IMR-90 (cell line): ENCODE data around the gene LRP1B. TPM values are rescaled to one million over a fixed set of nuclear protein-coding genes. Genes with fewer than 3 reads are reported as not detected.

Source experiments
- ATAC-seq: fragments of 200-7000 bp; cut with Tn5 transposase; 2 replicates; pipeline ENCODE4 v1.9.1; 2020; ENCODE audit warnings: low read depth, mild to moderate bottlenecking, moderate library complexity
- BruUV-seq: library from RNA; stranded (reverse); fragments of 400-500 nt; replicated peaks from 2 replicates; lab custom pipeline; 2021; lab: Mats Ljungman, UMichigan
- CTCF ChIA-PET: fragments of 300-600 bp; formaldehyde crosslinking; extraction: SDS; loops from one replicate; lab custom pipeline; 2021; ENCODE audit warnings: antibody characterized with exemption; lab: Yijun Ruan, JAX
- POLR2A ChIA-PET: fragments of 300-600 bp; sonication (Branson Sonifier 250); formaldehyde crosslinking; loops from one replicate; lab custom pipeline; 2022; ENCODE audit warnings: antibody characterized with exemption; ENCODE audit not compliant: unreplicated experiment; lab: Charles Lee
- DNase-seq: peaks from one replicate; pipeline ENCODE4 v3.0.0; 2013
- H2AFZ ChIP-seq: replicated peaks from 2 replicates; pipeline ENCODE3; 2013; ENCODE audit warnings: low read length, mild to moderate bottlenecking; ENCODE audit not compliant: poor library complexity
- H2AK5ac ChIP-seq: 2 replicates; pipeline ENCODE4 v1.6.1; 2013; ENCODE audit warnings: low read depth, low read length, inconsistent platforms
- H2AK9ac ChIP-seq: replicated peaks from 2 replicates; pipeline ENCODE3; 2013; ENCODE audit warnings: mild to moderate bottlenecking, low read depth, low read length, moderate library complexity; ENCODE audit not compliant: poor library complexity
- H2BK120ac ChIP-seq: 2 replicates; pipeline ENCODE4 v1.6.1; 2013; ENCODE audit warnings: low read depth, low read length, inconsistent platforms
- H2BK15ac ChIP-seq: 3 replicates; pipeline ENCODE4 v1.6.1; 2013; ENCODE audit warnings: low read depth, low read length, inconsistent platforms
- H2BK20ac ChIP-seq: 2 replicates; pipeline ENCODE4 v1.6.1; 2013; ENCODE audit warnings: low read depth, mild to moderate bottlenecking, inconsistent platforms, low read length, moderate library complexity
- H2BK5ac ChIP-seq: 2 replicates; pipeline ENCODE4 v1.6.1; 2013; ENCODE audit warnings: mild to moderate bottlenecking, low read depth, low read length, inconsistent platforms; ENCODE audit not compliant: poor library complexity, severe bottlenecking
- H3K14ac ChIP-seq: replicated peaks from 2 replicates; pipeline ENCODE4 v1.6.1; 2013; ENCODE audit warnings: low read depth, low read length, inconsistent platforms
- H3K18ac ChIP-seq: 2 replicates; pipeline ENCODE4 v1.6.1; 2013; ENCODE audit warnings: low read depth, low read length, control low read depth
- H3K23ac ChIP-seq: 2 replicates; pipeline ENCODE4 v1.6.1; 2013; ENCODE audit warnings: low read depth, low read length, inconsistent platforms
- H3K27ac ChIP-seq: 2 replicates; pipeline ENCODE4 v1.5.1; 2013; ENCODE audit warnings: mild to moderate bottlenecking, control low read depth, low read length; ENCODE audit not compliant: insufficient read depth
- H3K27me3 ChIP-seq: 2 replicates; pipeline ENCODE4 v1.6.1; 2013; ENCODE audit warnings: low read length; ENCODE audit not compliant: control insufficient read depth, insufficient read depth
- H3K36me3 ChIP-seq: 2 replicates; pipeline ENCODE4 v1.6.1; 2013; ENCODE audit warnings: low read length, mixed read lengths; ENCODE audit not compliant: control insufficient read depth, insufficient read depth
- H3K4ac ChIP-seq: 2 replicates; pipeline ENCODE4 v1.6.1; 2013; ENCODE audit warnings: low read depth, low read length, inconsistent platforms
- H3K4me1 ChIP-seq: 2 replicates; pipeline ENCODE4 v1.6.1; 2013; ENCODE audit warnings: low read length, mixed read lengths; ENCODE audit not compliant: control insufficient read depth, insufficient read depth
- H3K4me2 ChIP-seq: 2 replicates; pipeline ENCODE4 v1.6.1; 2013; ENCODE audit warnings: low read depth, mild to moderate bottlenecking, control low read depth, low read length, moderate library complexity
- H3K4me3 ChIP-seq: 2 replicates; pipeline ENCODE4 v1.5.1; 2013; ENCODE audit warnings: low read depth, mild to moderate bottlenecking, control low read depth, low read length, moderate library complexity; ENCODE audit not compliant: insufficient read depth
- H3K56ac ChIP-seq: 2 replicates; pipeline ENCODE4 v1.6.1; 2013; ENCODE audit warnings: low read length, inconsistent platforms; ENCODE audit not compliant: insufficient read depth; ENCODE audit errors: extremely low read depth
- H3K79me1 ChIP-seq, 2 experiments: 2 replicates each; pipeline ENCODE4 v1.6.1; 2013; ENCODE audit warnings: low read length in 2 of 2, inconsistent platforms in 1 of 2, low read depth in 1 of 2
- H3K9ac ChIP-seq: 2 replicates; pipeline ENCODE4 v1.6.1; 2013; ENCODE audit warnings: low read depth, low read length, control low read depth
- H3K9me1 ChIP-seq: 2 replicates; pipeline ENCODE4 v1.6.1; 2013; ENCODE audit warnings: low read length, inconsistent platforms; ENCODE audit not compliant: insufficient read depth
- H3K9me3 ChIP-seq: 2 replicates; pipeline ENCODE4 v1.6.1; 2013; ENCODE audit warnings: low read length; ENCODE audit not compliant: control insufficient read depth, insufficient read depth
- H4K20me1 ChIP-seq: 2 replicates; pipeline ENCODE4 v1.6.1; 2013; ENCODE audit warnings: low read length, inconsistent platforms; ENCODE audit not compliant: insufficient read depth
- H4K5ac ChIP-seq: 2 replicates; pipeline ENCODE4 v1.6.1; 2013; ENCODE audit warnings: mild to moderate bottlenecking, low read depth, low read length, control low read depth
- H4K8ac ChIP-seq, 2 experiments: 2 replicates each; pipeline ENCODE4 v1.6.1; 2013; ENCODE audit warnings: low read depth in 2 of 2, low read length in 2 of 2, control low read depth in 1 of 2, inconsistent platforms in 1 of 2
- H4K91ac ChIP-seq: 2 replicates; pipeline ENCODE4 v1.6.1; 2013; ENCODE audit warnings: low read depth, low read length, inconsistent platforms; ENCODE audit not compliant: insufficient read depth
- BHLHE40 ChIP-seq: fragments of 150-350 bp; IDR thresholded peaks from 2 replicates; pipeline ENCODE4 v1.6.1; 2016; ENCODE audit warnings: mild to moderate bottlenecking, low read depth, low read length
- CEBPB ChIP-seq: IDR thresholded peaks from 2 replicates; pipeline ENCODE4 v1.6.1; 2012; ENCODE audit warnings: low read depth, low read length, improper control_type of control experiment
- FOS ChIP-seq: fragments of 150-350 bp; IDR thresholded peaks from 2 replicates; pipeline ENCODE4 v1.6.1; 2016; ENCODE audit warnings: low read depth, low read length
- NFE2L2 ChIP-seq: fragments of 150-350 bp; IDR thresholded peaks from 2 replicates; pipeline ENCODE4 v1.6.1; 2016; ENCODE audit warnings: low read depth, mild to moderate bottlenecking, low read length
- RFX5 ChIP-seq: IDR thresholded peaks from 2 replicates; pipeline ENCODE4 v1.8.0; 2012; ENCODE audit warnings: low read depth, mild to moderate bottlenecking, low read length, moderate library complexity
- WGBS, 2 experiments: methylation state at CpG; one replicate each; pipeline versions ENCODE4 v1.1.5 to v1.1.7; 2013; ENCODE audit warnings: missing lambda C conversion rate in 2 of 2; ENCODE audit not compliant: insufficient read length in 1 of 2; ENCODE audit errors: extremely low coverage in 2 of 2; 5-methylcytosine and 5-hydroxymethylcytosine counted together
- dilution Hi-C: fragments of 300-500 bp; cut with HindIII; formaldehyde crosslinking; loops from one replicate; pipeline ENCODE4 v1.14.3; 2018; ENCODE audit warnings: low sequenced_read_pairs; ENCODE audit not compliant: unreplicated experiment
- in situ Hi-C: fragments of 300-500 bp; cut with MboI; formaldehyde crosslinking; loops from 3 replicates; pipeline ENCODE4 v1.14.3; 2019; ENCODE audit warnings: low sequenced_read_pairs, inconsistent platforms, mixed read lengths
- intact Hi-C: fragments of 100-400 bp; cut with micrococcal nuclease; formaldehyde crosslinking; loops from 2 replicates; pipeline ENCODE4 v1.10.0; 2022
- polyA plus RNA-seq, 3 experiments: library from polyadenylated mRNA; depleted of rRNA; stranded (reverse); fragments of >200 nt; gene quantifications; 2 replicates each; pipeline ENCODE4 v1.2.3, GENCODE V29; 2012; ENCODE audit warnings: low replicate concordance in 1 of 3
- total RNA-seq: library from RNA; depleted of rRNA; stranded (reverse); fragments of >200 nt; gene quantifications from 2 replicates; pipeline ENCODE4 v1.2.3, GENCODE V29; 2012
- TF ChIP-seq, protein P1 (sequence below): fragments of 150-350 bp; IDR thresholded peaks from 2 replicates; pipeline ENCODE4 v1.6.1; 2016; ENCODE audit warnings: low read depth, mild to moderate bottlenecking, low read length, moderate library complexity, borderline replicate concordance
- TF ChIP-seq, protein P2 (sequence below): fragments of 150-350 bp; IDR thresholded peaks from 2 replicates; pipeline ENCODE4 v1.6.1; 2017; ENCODE audit warnings: mild to moderate bottlenecking, antibody characterized with exemption, low read length, low read depth

The LRP1B gene
- total and polyA plus RNA-seq, 2 of the 4 experiments (the other 2 are of a cell fraction): under 0.01 to 0.02 TPM

- TF ChIP-seq, protein P1, sequence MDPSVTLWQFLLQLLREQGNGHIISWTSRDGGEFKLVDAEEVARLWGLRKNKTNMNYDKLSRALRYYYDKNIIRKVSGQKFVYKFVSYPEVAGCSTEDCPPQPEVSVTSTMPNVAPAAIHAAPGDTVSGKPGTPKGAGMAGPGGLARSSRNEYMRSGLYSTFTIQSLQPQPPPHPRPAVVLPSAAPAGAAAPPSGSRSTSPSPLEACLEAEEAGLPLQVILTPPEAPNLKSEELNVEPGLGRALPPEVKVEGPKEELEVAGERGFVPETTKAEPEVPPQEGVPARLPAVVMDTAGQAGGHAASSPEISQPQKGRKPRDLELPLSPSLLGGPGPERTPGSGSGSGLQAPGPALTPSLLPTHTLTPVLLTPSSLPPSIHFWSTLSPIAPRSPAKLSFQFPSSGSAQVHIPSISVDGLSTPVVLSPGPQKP: no peak
- TF ChIP-seq BHLHE40 (no peak), RFX5 (no peak), FOS (no peak), NFE2L2 (no peak), CEBPB (no peak)
- TF ChIP-seq, protein P2, sequence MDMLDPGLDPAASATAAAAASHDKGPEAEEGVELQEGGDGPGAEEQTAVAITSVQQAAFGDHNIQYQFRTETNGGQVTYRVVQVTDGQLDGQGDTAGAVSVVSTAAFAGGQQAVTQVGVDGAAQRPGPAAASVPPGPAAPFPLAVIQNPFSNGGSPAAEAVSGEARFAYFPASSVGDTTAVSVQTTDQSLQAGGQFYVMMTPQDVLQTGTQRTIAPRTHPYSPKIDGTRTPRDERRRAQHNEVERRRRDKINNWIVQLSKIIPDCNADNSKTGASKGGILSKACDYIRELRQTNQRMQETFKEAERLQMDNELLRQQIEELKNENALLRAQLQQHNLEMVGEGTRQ: no peak
- no TSS peak for BruUV-seq
- DNase-seq (no peak), ATAC-seq (no peak)
- Histone ChIP-seq H3K14ac (no peak overlapping the region), H2BK20ac (no peak overlapping the region), H3K18ac (no peak overlapping the region), H4K5ac (no peak overlapping the region), H2AFZ (no peak overlapping the region), H3K4me1 (no peaks in the 10 kb centered on the region), H3K79me1 (no peaks in the 10 kb centered on the region), H3K27me3 (no peaks in the 10 kb centered on the region), H3K56ac (no peak overlapping the region), H4K91ac (no peak overlapping the region), H2AK9ac (no peak overlapping the region), H3K23ac (no peak overlapping the region), H4K8ac (no peak overlapping the region), H2BK15ac (no peak overlapping the region), H3K4me2 (no peak overlapping the region), H3K36me3 (no peaks in the 10 kb centered on the region), H2BK5ac (no peak overlapping the region), H3K9me3 (no peaks in the 10 kb centered on the region), H4K20me1 (no peaks in the 10 kb centered on the region), H2BK120ac (no peak overlapping the region), H3K27ac (no peak overlapping the region), H3K4ac (no peak overlapping the region), H3K9me1 (no peaks in the 10 kb centered on the region), H3K4me3 (no peak overlapping the region), H3K9ac (no peak overlapping the region), H2AK5ac (no peak overlapping the region)
- intact Hi-C loops: no loop called here
- dilution Hi-C loops: no loop called here
- ChIA-PET POLR2A (no interaction called here), CTCF (no interaction called here)
- WGBS, 2 experiments: no CpG with 5 or more reads among the region's 1 CpG
- in situ Hi-C loops: no loop called here
Observed at GRCh38 chr2:142029974-142030373, 100.8 kb downstream of the LRP1B start.
